GM12873 (cell line): Measurements from ENCODE around the gene MLLT1.

ENCODE experiments used
- CTCF ChIP-seq: IDR thresholded peaks from 2 replicates; pipeline ENCODE4 v1.5.1; 2012; ENCODE audit warnings: low read depth, mild to moderate bottlenecking, moderate library complexity, low read length, control low read depth; ENCODE audit not compliant: insufficient read depth; ENCODE audit errors: missing control alignments

MLLT1 gene

GRCh38 chr19:6226444-6227155, 53.2 kb downstream of the MLLT1 start:
- no peak for TF ChIP-seq CTCF

GRCh38 chr19:6226012-6226411, 53.8 kb downstream of the MLLT1 start:
- TF ChIP-seq CTCF = no peak

- no peak for TF ChIP-seq CTCF
Measured at GRCh38 chr19:6225232-6225865, 54.4 kb downstream of the MLLT1 start.

GRCh38 chr19:6224308-6224675, 55.5 kb downstream of the MLLT1 start:
- no peak for TF ChIP-seq CTCF

- TF ChIP-seq CTCF = no peak
Measured at GRCh38 chr19:6223461-6224307, 56.1 kb downstream of the MLLT1 start.

GRCh38 chr19:6222884-6223283, 56.9 kb downstream of the MLLT1 start:
- no peak for TF ChIP-seq CTCF
